ENCODE measurements around the gene FKBP8.

GRCh38 chr19:18576383-18576782 is 33.0 kb upstream of the FKBP8 start:
- TF ChIP-seq, protein P1, sequence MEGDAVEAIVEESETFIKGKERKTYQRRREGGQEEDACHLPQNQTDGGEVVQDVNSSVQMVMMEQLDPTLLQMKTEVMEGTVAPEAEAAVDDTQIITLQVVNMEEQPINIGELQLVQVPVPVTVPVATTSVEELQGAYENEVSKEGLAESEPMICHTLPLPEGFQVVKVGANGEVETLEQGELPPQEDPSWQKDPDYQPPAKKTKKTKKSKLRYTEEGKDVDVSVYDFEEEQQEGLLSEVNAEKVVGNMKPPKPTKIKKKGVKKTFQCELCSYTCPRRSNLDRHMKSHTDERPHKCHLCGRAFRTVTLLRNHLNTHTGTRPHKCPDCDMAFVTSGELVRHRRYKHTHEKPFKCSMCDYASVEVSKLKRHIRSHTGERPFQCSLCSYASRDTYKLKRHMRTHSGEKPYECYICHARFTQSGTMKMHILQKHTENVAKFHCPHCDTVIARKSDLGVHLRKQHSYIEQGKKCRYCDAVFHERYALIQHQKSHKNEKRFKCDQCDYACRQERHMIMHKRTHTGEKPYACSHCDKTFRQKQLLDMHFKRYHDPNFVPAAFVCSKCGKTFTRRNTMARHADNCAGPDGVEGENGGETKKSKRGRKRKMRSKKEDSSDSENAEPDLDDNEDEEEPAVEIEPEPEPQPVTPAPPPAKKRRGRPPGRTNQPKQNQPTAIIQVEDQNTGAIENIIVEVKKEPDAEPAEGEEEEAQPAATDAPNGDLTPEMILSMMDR (IDR thresholded peaks at IDR 0.05; ENCODE audit: insufficient read depth, low read depth, low read length), result no peak
- TF ChIP-seq EZH2 (IDR thresholded peaks at IDR 0.05; ENCODE audit: insufficient read depth, low read length), result no peak
